MM.1S (cell line): Measurements from ENCODE around the gene TAPT1.

Experiments used
- CTCF ChIP-seq: fragments of 300-600 bp; sonication (generic); IDR thresholded peaks from 2 replicates; pipeline ENCODE4 v1.5.1; 2016; ENCODE audit warnings: antibody characterized with exemption, low read length, mixed read lengths
- EZH2 ChIP-seq: fragments of 300-600 bp; sonication (generic); optimal IDR thresholded peaks from 2 replicates; pipeline ENCODE3; 2017; ENCODE audit warnings: low read depth, mild to moderate bottlenecking, antibody characterized with exemption, low read length, mixed read lengths
- EZH2phosphoT487 ChIP-seq: fragments of 300-600 bp; sonication (generic); IDR thresholded peaks from 2 replicates; pipeline ENCODE4 v1.6.1; 2018; ENCODE audit warnings: antibody characterized with exemption, low read length

- TF ChIP-seq CTCF (no peak), EZH2 (no peak), EZH2phosphoT487 (no peak)
These were observed 10.2 kb upstream of the TAPT1 start for GRCh38 chr4:16236402-16237023.
